Measurements from ENCODE around the gene NOL11.

The NOL11 gene

DNA sequence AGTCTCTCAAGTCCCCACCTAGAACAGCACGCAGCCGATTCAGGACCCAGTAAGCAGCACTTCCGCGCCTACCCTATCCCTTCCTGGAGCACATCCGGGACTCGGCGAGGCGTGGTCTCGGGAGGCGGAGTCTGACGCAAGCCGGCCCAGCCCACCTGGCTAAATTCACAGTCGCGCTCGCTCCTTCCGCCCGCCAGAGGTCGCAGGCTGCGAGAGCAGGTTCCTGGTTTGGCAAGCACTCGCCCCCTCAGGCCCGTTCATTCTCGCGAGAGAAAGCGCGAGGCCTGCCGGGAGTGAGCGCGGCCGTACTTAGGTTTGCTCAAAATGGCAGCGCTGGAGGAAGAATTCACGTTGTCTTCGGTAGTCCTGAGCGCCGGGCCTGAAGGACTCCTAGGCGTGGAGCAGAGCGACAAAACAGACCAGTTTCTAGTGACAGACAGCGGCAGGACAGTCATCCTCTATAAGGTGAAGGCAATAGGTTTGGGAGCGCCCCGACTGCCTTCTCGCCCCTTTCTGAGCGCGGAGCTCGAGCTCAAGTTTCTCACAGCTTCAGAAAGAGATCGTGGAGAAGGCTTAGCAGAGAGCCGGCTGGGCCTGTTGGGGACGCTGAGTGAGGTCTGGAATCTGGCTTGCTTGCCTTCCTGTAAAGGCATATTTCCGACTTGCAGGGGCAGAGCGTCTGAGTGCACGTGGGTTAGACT, at the start of gene NOL11 (continued):
- TF ChIP-seq, protein P1, sequence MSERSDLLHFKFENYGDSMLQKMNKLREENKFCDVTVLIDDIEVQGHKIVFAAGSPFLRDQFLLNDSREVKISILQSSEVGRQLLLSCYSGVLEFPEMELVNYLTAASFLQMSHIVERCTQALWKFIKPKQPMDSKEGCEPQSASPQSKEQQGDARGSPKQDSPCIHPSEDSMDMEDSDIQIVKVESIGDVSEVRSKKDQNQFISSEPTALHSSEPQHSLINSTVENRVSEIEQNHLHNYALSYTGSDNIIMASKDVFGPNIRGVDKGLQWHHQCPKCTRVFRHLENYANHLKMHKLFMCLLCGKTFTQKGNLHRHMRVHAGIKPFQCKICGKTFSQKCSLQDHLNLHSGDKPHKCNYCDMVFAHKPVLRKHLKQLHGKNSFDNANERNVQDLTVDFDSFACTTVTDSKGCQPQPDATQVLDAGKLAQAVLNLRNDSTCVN (tag by site-specific recombination; optimal IDR thresholded peaks at IDR 0.05) = peak; percentile 79
- TF ChIP-seq MYNN (tag by site-specific recombination; IDR thresholded peaks at IDR 0.05; ENCODE audit: borderline replicate concordance) = no peak
- TF ChIP-seq, protein P2, sequence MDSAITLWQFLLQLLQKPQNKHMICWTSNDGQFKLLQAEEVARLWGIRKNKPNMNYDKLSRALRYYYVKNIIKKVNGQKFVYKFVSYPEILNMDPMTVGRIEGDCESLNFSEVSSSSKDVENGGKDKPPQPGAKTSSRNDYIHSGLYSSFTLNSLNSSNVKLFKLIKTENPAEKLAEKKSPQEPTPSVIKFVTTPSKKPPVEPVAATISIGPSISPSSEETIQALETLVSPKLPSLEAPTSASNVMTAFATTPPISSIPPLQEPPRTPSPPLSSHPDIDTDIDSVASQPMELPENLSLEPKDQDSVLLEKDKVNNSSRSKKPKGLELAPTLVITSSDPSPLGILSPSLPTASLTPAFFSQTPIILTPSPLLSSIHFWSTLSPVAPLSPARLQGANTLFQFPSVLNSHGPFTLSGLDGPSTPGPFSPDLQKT (IDR thresholded peaks at IDR 0.05; ENCODE audit: borderline replicate concordance, low read depth, low read length) = peak; percentile 49; the same call in 1 of the 2 replicates
- TF ChIP-seq IKZF3 (tag by site-specific recombination; IDR thresholded peaks at IDR 0.05) = no peak
- TF ChIP-seq KLF16 (tag by site-specific recombination; IDR thresholded peaks at IDR 0.05) = peak; percentile 89
- peak; percentile 76 for TF ChIP-seq EGR2 (tag by site-specific recombination; IDR thresholded peaks at IDR 0.05; ENCODE audit: low read depth)
- TF ChIP-seq, protein P3, sequence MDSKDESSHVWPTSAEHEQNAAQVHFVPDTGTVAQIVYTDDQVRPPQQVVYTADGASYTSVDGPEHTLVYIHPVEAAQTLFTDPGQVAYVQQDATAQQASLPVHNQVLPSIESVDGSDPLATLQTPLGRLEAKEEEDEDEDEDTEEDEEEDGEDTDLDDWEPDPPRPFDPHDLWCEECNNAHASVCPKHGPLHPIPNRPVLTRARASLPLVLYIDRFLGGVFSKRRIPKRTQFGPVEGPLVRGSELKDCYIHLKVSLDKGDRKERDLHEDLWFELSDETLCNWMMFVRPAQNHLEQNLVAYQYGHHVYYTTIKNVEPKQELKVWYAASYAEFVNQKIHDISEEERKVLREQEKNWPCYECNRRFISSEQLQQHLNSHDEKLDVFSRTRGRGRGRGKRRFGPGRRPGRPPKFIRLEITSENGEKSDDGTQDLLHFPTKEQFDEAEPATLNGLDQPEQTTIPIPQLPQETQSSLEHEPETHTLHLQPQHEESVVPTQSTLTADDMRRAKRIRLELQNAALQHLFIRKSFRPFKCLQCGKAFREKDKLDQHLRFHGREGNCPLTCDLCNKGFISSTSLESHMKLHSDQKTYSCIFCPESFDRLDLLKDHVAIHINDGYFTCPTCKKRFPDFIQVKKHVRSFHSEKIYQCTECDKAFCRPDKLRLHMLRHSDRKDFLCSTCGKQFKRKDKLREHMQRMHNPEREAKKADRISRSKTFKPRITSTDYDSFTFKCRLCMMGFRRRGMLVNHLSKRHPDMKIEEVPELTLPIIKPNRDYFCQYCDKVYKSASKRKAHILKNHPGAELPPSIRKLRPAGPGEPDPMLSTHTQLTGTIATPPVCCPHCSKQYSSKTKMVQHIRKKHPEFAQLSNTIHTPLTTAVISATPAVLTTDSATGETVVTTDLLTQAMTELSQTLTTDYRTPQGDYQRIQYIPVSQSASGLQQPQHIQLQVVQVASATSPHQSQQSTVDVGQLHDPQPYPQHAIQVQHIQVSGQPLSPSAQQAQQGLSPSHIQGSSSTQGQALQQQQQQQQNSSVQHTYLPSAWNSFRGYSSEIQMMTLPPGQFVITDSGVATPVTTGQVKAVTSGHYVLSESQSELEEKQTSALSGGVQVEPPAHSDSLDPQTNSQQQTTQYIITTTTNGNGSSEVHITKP (tag by site-specific recombination; IDR thresholded peaks at IDR 0.05) = peak; percentile 84
- peak; percentile 74; the same call in 1 of the 2 replicates for TF ChIP-seq ZNF324 (tag by site-specific recombination; IDR thresholded peaks at IDR 0.05)
- TF ChIP-seq ZNF394 (tag by site-specific recombination; IDR thresholded peaks at IDR 0.05; ENCODE audit: borderline replicate concordance) = no peak; the same call in none of the 2 replicates
- TF ChIP-seq, protein P4, sequence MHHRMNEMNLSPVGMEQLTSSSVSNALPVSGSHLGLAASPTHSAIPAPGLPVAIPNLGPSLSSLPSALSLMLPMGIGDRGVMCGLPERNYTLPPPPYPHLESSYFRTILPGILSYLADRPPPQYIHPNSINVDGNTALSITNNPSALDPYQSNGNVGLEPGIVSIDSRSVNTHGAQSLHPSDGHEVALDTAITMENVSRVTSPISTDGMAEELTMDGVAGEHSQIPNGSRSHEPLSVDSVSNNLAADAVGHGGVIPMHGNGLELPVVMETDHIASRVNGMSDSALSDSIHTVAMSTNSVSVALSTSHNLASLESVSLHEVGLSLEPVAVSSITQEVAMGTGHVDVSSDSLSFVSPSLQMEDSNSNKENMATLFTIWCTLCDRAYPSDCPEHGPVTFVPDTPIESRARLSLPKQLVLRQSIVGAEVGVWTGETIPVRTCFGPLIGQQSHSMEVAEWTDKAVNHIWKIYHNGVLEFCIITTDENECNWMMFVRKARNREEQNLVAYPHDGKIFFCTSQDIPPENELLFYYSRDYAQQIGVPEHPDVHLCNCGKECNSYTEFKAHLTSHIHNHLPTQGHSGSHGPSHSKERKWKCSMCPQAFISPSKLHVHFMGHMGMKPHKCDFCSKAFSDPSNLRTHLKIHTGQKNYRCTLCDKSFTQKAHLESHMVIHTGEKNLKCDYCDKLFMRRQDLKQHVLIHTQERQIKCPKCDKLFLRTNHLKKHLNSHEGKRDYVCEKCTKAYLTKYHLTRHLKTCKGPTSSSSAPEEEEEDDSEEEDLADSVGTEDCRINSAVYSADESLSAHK (tag by site-specific recombination; IDR thresholded peaks at IDR 0.05) = no peak
- peak; percentile 52; the same call in 1 of the 2 replicates for TF ChIP-seq SCRT2 (tag by site-specific recombination; IDR thresholded peaks at IDR 0.05)
- TF ChIP-seq, protein P5, sequence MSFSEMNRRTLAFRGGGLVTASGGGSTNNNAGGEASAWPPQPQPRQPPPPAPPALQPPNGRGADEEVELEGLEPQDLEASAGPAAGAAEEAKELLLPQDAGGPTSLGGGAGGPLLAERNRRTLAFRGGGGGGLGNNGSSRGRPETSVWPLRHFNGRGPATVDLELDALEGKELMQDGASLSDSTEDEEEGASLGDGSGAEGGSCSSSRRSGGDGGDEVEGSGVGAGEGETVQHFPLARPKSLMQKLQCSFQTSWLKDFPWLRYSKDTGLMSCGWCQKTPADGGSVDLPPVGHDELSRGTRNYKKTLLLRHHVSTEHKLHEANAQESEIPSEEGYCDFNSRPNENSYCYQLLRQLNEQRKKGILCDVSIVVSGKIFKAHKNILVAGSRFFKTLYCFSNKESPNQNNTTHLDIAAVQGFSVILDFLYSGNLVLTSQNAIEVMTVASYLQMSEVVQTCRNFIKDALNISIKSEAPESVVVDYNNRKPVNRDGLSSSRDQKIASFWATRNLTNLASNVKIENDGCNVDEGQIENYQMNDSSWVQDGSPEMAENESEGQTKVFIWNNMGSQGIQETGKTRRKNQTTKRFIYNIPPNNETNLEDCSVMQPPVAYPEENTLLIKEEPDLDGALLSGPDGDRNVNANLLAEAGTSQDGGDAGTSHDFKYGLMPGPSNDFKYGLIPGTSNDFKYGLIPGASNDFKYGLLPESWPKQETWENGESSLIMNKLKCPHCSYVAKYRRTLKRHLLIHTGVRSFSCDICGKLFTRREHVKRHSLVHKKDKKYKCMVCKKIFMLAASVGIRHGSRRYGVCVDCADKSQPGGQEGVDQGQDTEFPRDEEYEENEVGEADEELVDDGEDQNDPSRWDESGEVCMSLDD (tag by site-specific recombination; IDR thresholded peaks at IDR 0.05) = no peak
- no peak for TF ChIP-seq ZNF677 (tag by site-specific recombination; IDR thresholded peaks at IDR 0.05)
- 0 out of 2 replicates have a peak, but pooled peaks have one; percentile 22 for TF ChIP-seq ZBTB48 (tag by site-specific recombination; IDR thresholded peaks at IDR 0.05)
- TF ChIP-seq ZNF211 (tag by site-specific recombination; IDR thresholded peaks at IDR 0.05; ENCODE audit: low read depth) = no peak
- TF ChIP-seq ZNF23 (tag by site-specific recombination; IDR thresholded peaks at IDR 0.05; ENCODE audit: borderline replicate concordance) = no peak
- TF ChIP-seq ZNF48 (tag by site-specific recombination; IDR thresholded peaks at IDR 0.05) = no peak
- peak; percentile 84 for TF ChIP-seq ZXDB (tag by site-specific recombination; IDR thresholded peaks at IDR 0.05)
- TF ChIP-seq, protein P6, sequence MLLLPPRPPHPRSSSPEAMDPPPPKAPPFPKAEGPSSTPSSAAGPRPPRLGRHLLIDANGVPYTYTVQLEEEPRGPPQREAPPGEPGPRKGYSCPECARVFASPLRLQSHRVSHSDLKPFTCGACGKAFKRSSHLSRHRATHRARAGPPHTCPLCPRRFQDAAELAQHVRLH (tag by site-specific recombination; IDR thresholded peaks at IDR 0.05) = peak; percentile 89
- TF ChIP-seq SETDB1 (IDR thresholded peaks at IDR 0.05; ENCODE audit: insufficient read length, low read length) = no peak
- TF ChIP-seq ZNF830 (tag by site-specific recombination; IDR thresholded peaks at IDR 0.05; ENCODE audit: low read depth) = no peak
- TF ChIP-seq ZNF654 (tag by site-specific recombination; IDR thresholded peaks at IDR 0.05; ENCODE audit: low read depth) = peak; percentile 47
- TF ChIP-seq ZNF473 (tag by site-specific recombination; IDR thresholded peaks at IDR 0.05) = no peak
- TF ChIP-seq ZNF560 (tag by site-specific recombination; IDR thresholded peaks at IDR 0.05; ENCODE audit: borderline replicate concordance) = no peak
- TF ChIP-seq ZFP69B (tag by site-specific recombination; IDR thresholded peaks at IDR 0.05) = peak; percentile 60; the same call in 1 of the 2 replicates
- TF ChIP-seq ZNF76 (tag by site-specific recombination; IDR thresholded peaks at IDR 0.05; ENCODE audit: borderline replicate concordance, low read depth) = peak; percentile 96
